Tibial artery (tissue), 4 donors: Measurements from ENCODE around the gene TXNRD2.

Experiments used
- DNase-seq, 2 donors: peaks; one replicate each; pipeline ENCODE4 v3.0.0-alpha.2; 2019
- H3K27ac ChIP-seq, 2 donors: fragments of 200-600 bp; sonication (generic) in 1 of 2; 1 replicate in 1 of 2; 2 replicates in 1 of 2; pipeline ENCODE4 v1.5.1; 2018 to 2019; ENCODE audit warnings: mild to moderate bottlenecking in 1 of 2
- H3K27me3 ChIP-seq, 2 donors: fragments of 200-600 bp; sonication (generic) in 1 of 2; one replicate each; pipeline versions ENCODE4 v1.5.1 to v1.6.0; 2016 to 2019
- H3K36me3 ChIP-seq, 3 donors: fragments of 200-600 bp; sonication (generic) in 2 of 3; one replicate each; pipeline ENCODE4 v1.5.1; 2016 to 2019; ENCODE audit warnings: mild to moderate bottlenecking in 2 of 3
- H3K4me1 ChIP-seq, 4 donors: fragments of 200-600 bp; sonication (generic) in 2 of 4; 1 replicate in 3 of 4; 2 replicates in 1 of 4; pipeline ENCODE4 v1.5.1; 2016 to 2019
- H3K4me3 ChIP-seq, 2 donors: fragments of 200-600 bp; sonication (generic) in 1 of 2; 1 replicate in 1 of 2; 2 replicates in 1 of 2; pipeline ENCODE4 v1.5.1; 2018 to 2019; ENCODE audit warnings: mild to moderate bottlenecking in 2 of 2
- H3K9me3 ChIP-seq, 3 donors: fragments of 200-600 bp; sonication (generic) in 1 of 3; one replicate each; pipeline ENCODE4 v1.5.1; 2016 to 2019
- CTCF ChIP-seq, 2 experiments: fragments of 200-600 bp in 1 of 2; fragments of 450-650 bp in 1 of 2; IDR thresholded peaks; one replicate each; pipeline ENCODE4 v1.5.1; 2017 to 2019; ENCODE audit warnings: antibody characterized with exemption in 2 of 2, mild to moderate bottlenecking in 1 of 2, moderate library complexity in 1 of 2
- intact Hi-C: fragments of 100-400 bp; cut with DNase I; formaldehyde crosslinking; loops from one replicate; pipeline ENCODE4 v1.15.0; 2023; ENCODE audit warnings: low total_unique reads

TXNRD2 gene

DNA sequence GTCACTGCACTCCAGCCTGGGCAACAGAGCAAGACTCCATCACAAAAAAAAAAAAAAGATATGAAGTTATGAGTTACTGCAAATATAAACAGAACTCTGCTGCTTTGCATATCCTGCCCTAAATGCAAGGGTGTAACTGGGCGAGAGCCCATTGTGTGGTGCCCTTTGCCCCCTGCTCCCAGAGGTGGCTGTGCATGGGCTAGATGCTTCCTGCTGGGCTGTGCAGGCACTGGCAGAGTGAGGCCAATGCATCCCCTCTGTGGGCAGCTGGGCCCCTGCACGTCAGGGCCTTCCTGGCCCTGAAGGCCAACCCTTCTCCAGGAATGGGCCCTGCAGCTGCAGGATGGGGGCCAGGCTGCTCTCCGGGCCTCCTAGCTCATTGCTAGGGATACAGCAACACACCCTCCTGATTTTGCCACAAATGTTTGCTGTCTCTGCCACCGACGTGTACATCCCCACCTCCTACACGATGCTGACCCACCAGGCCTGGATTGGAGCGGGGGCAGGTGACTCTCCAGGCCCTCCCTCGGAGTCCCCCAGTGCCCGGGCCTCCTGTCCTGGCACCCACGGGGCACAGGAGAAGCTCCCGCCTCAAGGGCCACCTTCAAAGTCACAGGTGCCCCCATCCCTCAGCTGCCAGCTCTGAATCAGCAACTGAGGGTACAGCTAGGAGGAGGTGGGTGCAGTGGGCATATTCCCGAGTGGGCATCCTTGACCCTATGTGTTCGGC, 40.7 kb downstream of the TXNRD2 start:
- no peaks in the 10 kb centered on the region for H3K4me1 ChIP-seq
- no peak for TF ChIP-seq CTCF (IDR thresholded peaks at IDR 0.05)
- H3K36me3 ChIP-seq, result peaks cover 7 to 90% (median 33%) of the 10 kb centered on the region in 3 donors
- H3K27me3 ChIP-seq, result no peaks in the 10 kb centered on the region
- no peak overlapping the region for H3K27ac ChIP-seq
- no peak for DNase-seq
- no peak overlapping the region for H3K4me3 ChIP-seq
- intact Hi-C loops, result no loop called here
- H3K9me3 ChIP-seq, result no peaks in the 10 kb centered on the region

GRCh38 chr22:19898831-19899567, 42.6 kb downstream of the TXNRD2 start:
- no peaks in the 10 kb centered on the region for H3K9me3 ChIP-seq
- no peak overlapping the region for H3K27ac ChIP-seq
- H3K4me3 ChIP-seq, result no peak overlapping the region
- no peak for TF ChIP-seq CTCF (IDR thresholded peaks at IDR 0.05)
- DNase-seq, result no peak
- intact Hi-C loops, result no loop called here
- H3K36me3 ChIP-seq, result peaks cover 16 to 92% (median 41%) of the 10 kb centered on the region in 3 donors
- no peaks in the 10 kb centered on the region for H3K27me3 ChIP-seq
- H3K4me1 ChIP-seq, result no peaks in the 10 kb centered on the region

DNA sequence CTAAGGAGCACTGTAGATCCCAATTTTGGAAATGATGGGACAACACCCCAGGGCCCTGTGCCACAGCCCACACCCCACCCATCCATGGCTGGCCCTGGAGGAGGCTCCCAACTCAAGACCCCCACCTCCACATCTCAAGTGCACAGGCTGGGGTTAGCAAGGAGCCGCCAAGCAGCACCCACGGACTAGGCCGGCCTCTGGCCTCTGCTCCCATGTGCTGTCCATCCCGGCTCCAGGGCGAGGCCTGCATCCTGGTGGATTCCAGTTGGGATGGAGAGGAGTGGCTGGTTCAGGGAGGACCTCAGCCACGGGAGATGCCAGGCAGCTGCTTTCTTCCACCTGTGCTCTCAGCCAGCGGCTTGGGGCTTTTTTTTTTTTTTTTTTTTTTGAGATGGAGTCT, 43.5 kb downstream of the TXNRD2 start:
- Histone ChIP-seq H3K27ac (no peak overlapping the region), H3K36me3 (peaks cover 16 to 95% (median 50%) of the 10 kb centered on the region in 3 donors), H3K4me3 (no peak overlapping the region), H3K27me3 (no peaks in the 10 kb centered on the region), H3K4me1 (no peaks in the 10 kb centered on the region), H3K9me3 (no peaks in the 10 kb centered on the region)
- TF ChIP-seq CTCF (IDR thresholded peaks at IDR 0.05), result no peak
- intact Hi-C loops, result no loop called here
- DNase-seq, result no peak

GRCh38 chr22:19897726-19898125, 43.9 kb downstream of the TXNRD2 start:
- intact Hi-C loops, result no loop called here

More at GRCh38 chr22:19897726-19898125, 43.9 kb downstream of the TXNRD2 start:
- TF ChIP-seq CTCF (IDR thresholded peaks at IDR 0.05), result no peak
- Histone ChIP-seq H3K27me3 (no peaks in the 10 kb centered on the region), H3K36me3 (peaks cover 14 to 96% (median 53%) of the 10 kb centered on the region in 3 donors), H3K4me1 (no peaks in the 10 kb centered on the region), H3K27ac (no peak overlapping the region), H3K9me3 (no peaks in the 10 kb centered on the region), H3K4me3 (no peak overlapping the region)
- DNase-seq, result no peak
